SKM-1 (cell line): Measurements from ENCODE around the gene TIPIN.
"Not testable (repeated sequence)": the region's sequence is repeated elsewhere in the genome, so short reads cannot be mapped to it uniquely, and the experiment has no call there.

Source experiments
- DNase-seq: peaks from one replicate; lab custom pipeline; 2025; ENCODE audit not compliant: unreplicated experiment; lab: John Stamatoyannopoulos, UW

The TIPIN gene

DNA sequence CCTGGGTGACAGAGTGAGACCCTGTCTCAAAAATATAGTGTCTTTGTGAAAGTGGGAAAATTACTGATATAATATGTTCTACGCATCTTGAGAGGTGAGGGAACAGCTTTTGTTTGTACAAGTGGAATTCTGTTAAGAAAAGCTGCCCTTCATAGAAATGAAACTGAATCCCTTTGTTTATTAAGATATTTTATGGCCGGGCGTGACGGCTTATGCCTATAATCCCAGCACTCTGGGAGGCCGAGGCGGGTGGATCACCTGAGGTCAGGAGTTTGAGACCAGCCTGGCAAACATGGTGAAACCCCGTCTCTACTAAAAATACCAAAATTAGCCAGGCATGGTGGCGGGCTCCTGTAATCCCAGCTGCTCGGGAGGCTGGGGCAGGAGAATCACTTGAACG is 52.1 kb downstream of the TIPIN start:
- DNase-seq, result not testable (repeated sequence)

DNA sequence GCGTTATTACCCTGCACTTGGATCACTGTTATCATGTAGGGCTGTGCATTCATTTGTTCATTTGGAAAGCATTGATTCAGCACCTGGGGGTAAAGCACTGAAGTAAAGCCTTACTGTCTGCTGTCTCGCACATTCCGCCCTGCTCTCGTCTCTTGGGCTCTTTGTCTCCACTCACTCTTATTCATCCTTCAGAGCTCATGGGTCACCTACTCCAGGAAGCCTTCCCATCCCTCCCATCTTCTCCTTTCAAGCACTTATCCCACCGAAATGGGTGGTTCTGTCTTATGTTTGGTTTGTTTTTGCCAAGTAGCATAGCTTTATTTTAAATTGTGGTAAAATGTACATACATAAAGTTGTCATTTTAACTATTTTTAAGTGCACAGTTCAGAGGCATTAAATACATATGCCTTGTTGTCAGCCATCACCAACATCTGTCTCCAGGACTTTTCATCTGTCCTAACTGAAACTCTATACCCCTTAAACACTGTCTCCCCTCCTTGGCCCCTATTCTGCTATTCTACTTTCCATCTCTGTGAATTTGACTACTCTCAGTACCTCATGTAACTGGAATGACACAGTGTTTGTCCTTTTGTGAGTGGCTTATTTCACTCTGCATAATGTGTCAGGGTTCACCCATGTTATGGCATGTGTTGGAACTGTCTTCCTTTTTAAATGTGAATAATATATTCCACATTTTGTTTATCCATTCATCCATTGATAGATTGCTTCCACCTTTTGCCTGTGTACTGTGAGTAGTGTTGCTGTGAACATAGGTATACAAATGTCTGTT is 53.8 kb downstream of the TIPIN start:
- DNase-seq, result no peak

DNA sequence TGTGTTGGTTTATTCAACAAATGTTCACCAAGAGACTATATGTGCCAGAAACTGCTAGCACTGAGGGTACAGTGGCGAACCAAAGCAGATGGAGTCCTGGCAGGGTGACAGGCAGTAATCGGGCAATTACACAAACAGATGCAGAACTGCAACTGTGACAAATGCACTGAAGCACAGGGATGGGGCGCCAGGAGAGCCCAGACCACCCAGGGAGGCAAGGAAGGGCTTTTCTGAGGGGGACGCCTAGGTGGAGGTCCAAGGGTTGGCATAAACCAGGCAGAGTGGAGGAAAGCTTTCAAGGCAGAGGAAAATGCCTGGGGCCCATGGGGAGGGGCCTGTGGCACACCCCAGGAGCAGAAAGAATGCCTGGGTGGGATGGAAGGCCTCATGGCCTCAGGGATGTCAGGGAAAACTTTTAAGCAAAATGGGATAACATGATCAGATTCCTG is 57.7 kb downstream of the TIPIN start:
- DNase-seq, result no peak

DNA sequence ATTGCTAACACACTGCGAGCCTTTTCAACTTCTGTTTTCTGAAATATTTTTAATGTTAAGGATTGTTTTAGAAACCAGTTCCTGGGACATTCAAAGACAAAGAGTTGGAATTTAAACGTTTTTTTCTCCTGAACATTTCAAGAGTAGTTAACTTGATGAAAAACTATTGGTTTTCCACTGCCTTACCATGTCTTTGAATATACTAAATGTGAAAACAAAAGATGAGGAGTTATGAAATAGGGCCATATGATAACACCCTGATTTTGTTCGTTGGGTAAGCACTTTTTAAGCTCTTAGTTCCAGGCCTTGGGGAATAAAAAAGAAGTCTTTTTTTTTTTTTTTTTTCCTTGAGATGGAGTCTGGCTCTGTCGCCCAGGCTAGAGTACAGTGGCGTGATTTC is 60.3 kb downstream of the TIPIN start:
- no peak for DNase-seq

DNA sequence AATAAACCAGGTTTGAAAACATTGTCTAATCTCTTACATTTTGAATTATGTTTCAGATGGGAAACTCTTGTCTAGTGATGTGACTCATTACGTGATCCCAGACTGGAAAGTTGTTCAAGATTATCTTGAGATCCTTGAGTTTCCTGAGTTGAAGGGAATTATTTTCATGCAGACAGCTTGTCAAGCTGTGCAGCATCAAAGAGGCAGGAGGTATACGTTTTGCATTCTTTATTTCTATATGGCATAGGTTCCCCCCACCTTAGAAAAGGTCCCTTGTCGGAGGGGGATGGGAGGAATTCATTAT is 61.6 kb downstream of the TIPIN start:
- DNase-seq, result no peak

DNA sequence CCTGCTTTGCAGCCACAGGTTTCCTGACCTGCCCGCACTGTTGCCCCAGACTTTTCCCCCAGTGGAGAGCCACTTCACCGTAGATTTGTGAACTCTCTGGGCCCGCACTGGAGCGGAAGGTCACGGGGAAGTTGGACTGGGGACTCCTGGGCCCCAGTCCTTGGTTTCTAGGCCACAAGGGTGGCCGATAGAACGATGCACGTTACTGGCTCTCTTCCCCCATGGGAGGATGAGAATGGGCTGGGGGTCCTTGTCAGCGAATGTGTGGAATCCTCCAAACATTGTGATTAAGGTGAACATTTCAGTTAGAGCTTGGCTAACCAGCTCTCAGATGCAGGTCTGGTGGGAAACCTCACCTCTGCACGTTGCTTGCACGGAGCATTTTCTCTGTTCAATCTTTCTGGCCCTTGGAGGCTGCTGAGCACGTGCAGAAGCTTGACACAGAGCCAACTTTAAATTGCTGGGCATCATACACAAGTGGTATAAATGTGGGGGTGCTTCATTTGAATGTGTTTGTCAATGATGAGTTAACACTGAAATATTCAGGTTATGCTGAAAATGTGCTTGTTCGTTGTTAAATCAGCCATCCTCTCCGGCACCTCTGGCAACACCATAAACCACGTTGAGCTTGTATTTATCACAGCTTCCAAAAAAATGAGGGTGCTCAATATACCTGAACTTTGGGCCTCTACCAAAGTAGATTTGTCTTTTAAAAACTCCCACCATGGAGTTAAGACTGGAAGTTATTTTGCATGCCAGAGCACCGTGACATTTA is 62.1 kb downstream of the TIPIN start:
- DNase-seq, result peak; percentile 51

DNA sequence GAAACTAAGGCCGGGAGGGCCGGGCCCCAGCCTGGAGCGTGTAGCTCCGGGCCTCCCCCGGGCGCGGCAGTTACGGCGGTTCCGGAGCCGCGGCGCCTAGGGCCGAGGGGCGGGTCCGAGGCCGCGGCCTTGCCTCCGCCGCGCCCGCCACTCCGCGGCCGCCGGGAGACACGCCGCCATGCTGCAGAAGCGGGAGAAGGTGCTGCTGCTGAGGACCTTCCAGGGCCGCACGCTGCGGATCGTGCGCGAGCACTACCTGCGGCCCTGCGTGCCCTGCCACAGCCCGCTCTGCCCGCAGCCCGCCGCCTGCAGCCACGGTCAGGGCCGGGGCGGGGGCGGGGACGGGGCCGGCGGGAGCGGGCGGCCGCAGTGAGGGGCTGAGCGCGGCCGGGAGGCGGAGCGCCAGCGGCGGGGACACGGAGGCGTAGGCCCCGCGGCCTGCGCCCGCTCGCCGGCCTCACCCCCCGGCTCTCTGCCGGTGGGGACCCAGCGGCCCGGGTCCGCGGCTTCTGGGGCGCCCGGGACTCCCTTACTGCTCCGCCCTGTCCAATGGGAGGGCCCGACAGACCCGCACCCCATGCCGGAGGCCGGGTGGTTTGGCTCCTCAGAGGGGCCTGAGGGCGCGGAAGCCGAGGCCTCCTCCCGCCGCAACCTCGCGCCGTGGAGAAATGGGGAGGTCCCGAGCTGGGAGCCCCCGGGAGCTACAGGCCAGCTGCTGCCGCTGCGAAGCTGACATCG is 62.9 kb downstream of the TIPIN start, which contains the start of gene DIS3L:
DIS3L (plus strand) TSS at position 150 of the 738 bp plus-strand sequence; CDS start at position 179, 29 bp downstream.
- peak; percentile 53 for DNase-seq

DNA sequence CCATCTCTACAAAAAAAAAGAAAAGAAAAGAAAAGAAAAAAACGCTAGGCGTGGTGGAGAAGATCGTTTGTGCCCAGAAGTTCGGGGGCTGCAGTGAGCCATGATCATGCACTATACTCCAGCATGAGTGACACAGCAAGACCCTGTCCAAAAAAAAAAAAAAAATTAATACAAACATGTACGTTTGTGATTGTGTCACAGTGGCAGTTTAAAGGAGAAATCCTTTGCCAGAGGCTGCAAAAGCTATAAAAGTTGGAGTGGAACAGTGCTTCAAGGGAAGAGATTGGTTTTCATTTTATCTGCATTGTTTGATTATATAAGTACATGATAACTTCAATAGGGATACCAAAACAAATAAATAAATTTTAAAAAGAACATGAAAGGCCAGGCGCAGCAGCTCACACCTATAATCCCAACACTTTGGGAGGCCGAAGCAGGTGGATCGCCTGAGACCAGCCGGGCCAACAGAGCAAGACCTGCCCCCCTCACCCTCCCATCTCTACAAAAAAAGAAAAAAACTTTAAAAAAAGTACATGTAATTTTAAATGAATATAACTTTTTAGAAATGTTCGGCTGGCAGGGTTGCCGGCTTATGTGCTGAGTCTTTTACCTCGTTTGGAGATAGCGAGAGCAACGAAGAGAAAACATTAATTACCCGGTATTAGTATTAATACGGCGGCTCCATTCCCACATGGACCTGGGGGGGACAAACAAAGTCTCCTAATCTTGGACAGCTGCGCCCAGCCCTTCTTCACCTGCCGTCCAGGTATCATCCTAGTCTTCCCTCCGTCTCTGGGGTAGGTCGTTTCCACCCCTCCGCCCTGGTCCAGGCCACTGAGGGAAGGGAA is 63.7 kb downstream of the TIPIN start:
- DNase-seq, result no peak

DNA sequence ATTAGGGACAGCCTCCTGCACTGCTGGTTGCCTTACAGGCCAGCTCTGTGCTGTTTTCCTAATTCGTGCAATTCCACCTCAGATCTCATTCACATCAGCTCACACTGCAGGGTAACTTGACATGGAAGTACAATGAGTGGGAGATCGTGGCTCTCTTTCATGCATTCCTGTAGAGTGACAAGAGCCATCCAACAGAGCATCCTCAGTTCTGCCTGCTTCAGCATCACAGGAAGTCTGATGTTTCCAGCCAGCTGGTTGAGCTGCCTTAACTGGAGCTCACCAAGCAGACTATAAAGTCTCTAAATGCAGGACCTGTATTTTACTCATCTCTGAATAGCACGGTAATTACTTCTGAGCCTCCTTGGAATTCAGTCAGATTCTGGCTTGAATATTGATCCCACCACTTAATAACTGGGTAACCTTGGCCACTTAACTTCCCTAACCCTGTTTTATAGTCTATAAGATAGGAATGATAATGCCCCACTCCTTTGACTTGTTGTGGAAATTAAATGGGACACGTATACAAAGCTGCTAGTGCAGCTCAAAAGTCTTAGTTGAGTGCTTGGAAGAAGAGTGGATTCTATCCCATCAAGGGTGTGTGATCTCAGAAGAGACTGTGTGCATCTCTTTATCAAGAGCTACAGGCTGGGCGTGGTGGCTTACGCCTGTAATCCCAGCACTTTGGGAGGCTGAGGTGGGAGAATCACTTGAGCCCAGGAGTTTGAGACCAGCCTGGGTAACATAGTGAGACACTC is 64.5 kb downstream of the TIPIN start:
- DNase-seq, result no peak

DNA sequence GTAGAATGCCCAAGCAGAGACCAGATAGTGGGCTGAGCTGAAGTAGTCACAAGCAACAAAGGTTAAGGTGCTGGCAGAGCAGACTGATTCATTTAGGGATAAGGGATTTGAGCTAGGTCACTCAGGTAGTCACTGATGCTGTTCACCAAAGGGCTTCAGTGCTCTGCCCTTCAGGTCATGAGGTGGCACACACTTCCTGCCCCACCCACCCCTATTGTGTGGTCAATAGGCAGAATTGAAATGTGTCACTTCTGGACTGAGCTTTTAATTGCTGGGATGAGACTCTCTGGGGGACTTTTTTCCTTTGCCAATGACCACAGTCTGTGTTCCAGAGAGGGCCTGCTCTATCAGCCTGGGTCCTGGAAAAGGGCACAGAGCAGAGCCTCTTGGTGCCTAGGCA is 66.0 kb downstream of the TIPIN start:
- no peak for DNase-seq

DNA sequence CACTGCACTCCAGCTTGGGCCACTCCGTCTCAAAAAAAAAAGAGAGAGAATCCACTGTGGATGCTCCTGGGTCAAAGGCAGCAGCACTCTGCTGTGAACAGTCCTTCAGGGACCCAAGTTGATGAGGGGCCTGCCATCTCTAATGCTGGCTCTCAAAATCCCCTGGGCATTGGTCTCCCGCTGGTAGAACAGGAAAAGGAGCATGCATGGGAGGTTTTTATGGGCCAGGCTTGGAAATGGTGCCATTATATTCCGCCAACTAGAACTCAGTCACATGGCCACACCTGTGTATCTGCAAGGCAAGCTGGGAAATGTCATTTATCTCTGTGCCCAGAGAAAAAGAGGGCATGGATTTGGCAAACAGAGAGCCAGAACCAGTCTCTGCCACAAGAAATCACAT is 66.5 kb downstream of the TIPIN start:
- DNase-seq, result no peak

DNA sequence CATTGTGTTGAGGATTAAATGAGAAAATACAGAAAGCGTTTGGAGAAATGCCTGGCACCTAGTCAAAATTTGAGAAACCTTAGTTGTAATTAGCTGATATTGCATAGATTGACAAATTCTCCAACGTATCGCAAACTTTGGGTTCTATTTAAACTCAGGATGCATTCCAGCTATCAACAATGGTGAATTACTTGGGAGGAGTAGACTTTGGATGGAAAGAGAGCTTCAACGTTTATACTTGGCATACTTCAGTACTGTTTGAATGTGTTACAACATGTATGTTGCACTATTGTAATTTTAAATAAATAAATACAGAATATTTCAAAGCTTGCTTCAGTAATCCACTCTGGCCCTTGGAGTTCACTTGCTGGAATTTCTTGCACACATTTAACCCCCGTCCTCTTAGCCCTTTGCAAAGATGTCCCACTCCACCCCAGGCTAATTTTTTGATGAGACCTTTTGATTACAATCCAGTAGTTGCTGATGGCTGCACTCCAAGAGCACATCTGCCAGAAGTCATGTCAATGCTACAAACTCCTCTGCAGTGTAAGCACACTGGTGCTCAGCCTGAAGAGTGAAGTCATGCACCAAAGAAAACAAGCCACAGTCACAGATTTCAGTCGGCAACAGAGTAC is 67.8 kb downstream of the TIPIN start:
- DNase-seq, result no peak

DNA sequence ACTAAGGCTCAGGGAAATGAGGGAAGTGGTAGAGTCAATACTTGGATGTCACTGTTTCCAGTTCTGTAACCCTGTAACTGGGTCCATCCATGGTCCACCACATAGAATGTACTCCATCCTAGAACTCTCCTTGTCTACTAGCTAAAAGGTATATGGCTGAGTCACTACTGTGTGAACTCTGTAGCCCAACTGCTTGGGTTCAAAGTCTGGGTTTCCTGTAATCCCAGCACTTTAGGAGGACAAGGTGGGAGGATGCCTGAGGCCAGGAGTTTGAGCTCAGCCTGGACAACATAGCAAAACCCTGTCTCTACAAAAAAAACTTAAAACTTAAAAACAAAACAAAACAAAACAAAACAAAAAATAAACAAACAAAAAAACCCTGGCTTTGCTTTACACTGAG is 68.4 kb downstream of the TIPIN start:
- no peak for DNase-seq

DNA sequence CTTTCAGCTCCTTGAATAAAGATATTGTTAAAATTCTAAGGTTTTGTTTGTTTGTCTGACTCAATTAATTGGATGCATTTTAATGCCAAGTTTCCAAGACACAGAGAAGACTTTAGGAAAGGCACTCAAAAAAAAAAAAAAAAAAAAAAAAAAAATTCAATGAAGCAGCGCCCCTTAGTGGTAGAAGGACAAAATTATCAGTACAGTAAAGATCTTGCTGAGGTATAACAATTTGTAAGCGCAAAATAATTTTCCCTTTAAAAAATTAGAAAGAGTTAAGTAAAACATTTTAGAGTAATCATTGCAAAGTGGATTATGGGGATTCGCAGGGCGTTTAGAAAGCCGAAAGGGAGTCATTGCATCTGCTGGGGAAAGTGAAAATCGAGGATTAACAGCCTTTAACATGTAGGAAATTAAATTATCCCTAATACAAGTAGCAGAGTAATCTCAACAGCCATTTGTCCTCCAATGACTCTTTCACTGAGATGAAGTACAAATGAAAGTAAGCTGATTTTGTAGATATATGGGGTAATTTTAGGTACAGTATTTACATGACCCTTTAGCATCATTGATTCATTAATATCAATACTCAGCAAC is 68.9 kb downstream of the TIPIN start:
- DNase-seq, result no peak
